Progenitor cell of endocrine pancreas (in vitro differentiated cells): ENCODE results near the gene PCSK9. TPM values are rescaled to one million over a fixed set of nuclear protein-coding genes. Genes with fewer than 3 reads are reported as not detected.

Source experiments
- DNase-seq: peaks from one replicate; pipeline ENCODE4 v3.0.0; 2021; ENCODE audit warnings: low spot score; ENCODE audit not compliant: unreplicated experiment
- H3K27ac Mint-ChIP-seq: 2 replicates; pipeline ENCODE4 v1.8.0; 2021; ENCODE audit warnings: mild to moderate bottlenecking, moderate library complexity, mixed read lengths
- H3K27me3 Mint-ChIP-seq: 2 replicates; pipeline ENCODE4 v1.8.0; 2021; ENCODE audit warnings: mixed read lengths
- H3K36me3 Mint-ChIP-seq: 2 replicates; pipeline ENCODE4 v1.8.0; 2022; ENCODE audit warnings: mixed read lengths; ENCODE audit not compliant: insufficient read depth
- H3K4me1 Mint-ChIP-seq: 2 replicates; pipeline ENCODE4 v1.8.0; 2021; ENCODE audit warnings: low read depth, mixed read lengths
- H3K4me3 Mint-ChIP-seq: 2 replicates; pipeline ENCODE4 v1.8.0; 2021; ENCODE audit warnings: low read depth, mild to moderate bottlenecking, moderate library complexity, mixed read lengths
- H3K9me3 Mint-ChIP-seq: 2 replicates; pipeline ENCODE4 v1.8.0; 2021; ENCODE audit warnings: low read depth, mixed read lengths
- CTCF ChIP-seq: fragments of 200-600 bp; sonication (generic); IDR thresholded peaks from one replicate; pipeline ENCODE4 v1.5.0; 2021; ENCODE audit warnings: antibody characterized with exemption, mild to moderate bottlenecking; ENCODE audit not compliant: unreplicated experiment
- total RNA-seq: library from RNA; stranded (reverse); gene quantifications from 2 replicates; pipeline ENCODE4 v1.2.1, GENCODE V29; 2021

The PCSK9 gene
- total RNA-seq, 1 donor from 2014 or later: 18.7 TPM

- Mint-ChIP-seq H3K9me3 (no peaks in the 10 kb centered on the region), H3K36me3 (peaks cover 6% of the 10 kb centered on the region), H3K27me3 (peaks cover 44% of the 10 kb centered on the region), H3K4me1 (peaks cover 18% of the 10 kb centered on the region), H3K4me3 (peak overlapping the region; percentile 83), H3K27ac (no peak overlapping the region)
- no peak for TF ChIP-seq CTCF
- DNase-seq: no peak
Observed at GRCh38 chr1:55041613-55042012, 2.3 kb downstream of the PCSK9 start.

GRCh38 chr1:55043011-55043410 lies 3.7 kb downstream of the PCSK9 start:
- Mint-ChIP-seq H3K27me3 (peaks cover 34% of the 10 kb centered on the region), H3K4me1 (peaks cover 16% of the 10 kb centered on the region), H3K9me3 (no peaks in the 10 kb centered on the region), H3K27ac (no peak overlapping the region), H3K36me3 (peaks cover 7% of the 10 kb centered on the region), H3K4me3 (no peak overlapping the region)
- no peak for TF ChIP-seq CTCF
- no peak for DNase-seq

- Mint-ChIP-seq H3K9me3 (no peaks in the 10 kb centered on the region), H3K36me3 (peaks cover 7% of the 10 kb centered on the region), H3K27ac (no peak overlapping the region), H3K27me3 (peaks cover 31% of the 10 kb centered on the region), H3K4me3 (no peak overlapping the region), H3K4me1 (peaks cover 15% of the 10 kb centered on the region)
- TF ChIP-seq CTCF: no peak
- DNase-seq: no peak
Observed at GRCh38 chr1:55043726-55044125, 4.4 kb downstream of the PCSK9 start.

- no peak for DNase-seq
- no peaks in the 10 kb centered on the region for H3K9me3 Mint-ChIP-seq
- TF ChIP-seq CTCF: no peak
- no peak overlapping the region for H3K4me3 Mint-ChIP-seq
- peaks cover 10% of the 10 kb centered on the region for H3K4me1 Mint-ChIP-seq
- peaks cover 25% of the 10 kb centered on the region for H3K27me3 Mint-ChIP-seq
- H3K36me3 Mint-ChIP-seq: peaks cover 7% of the 10 kb centered on the region
- H3K27ac Mint-ChIP-seq: no peak overlapping the region
Observed at GRCh38 chr1:55044617-55045397, 5.5 kb downstream of the PCSK9 start.

GRCh38 chr1:55045430-55045829 lies 6.1 kb downstream of the PCSK9 start:
- TF ChIP-seq CTCF: no peak
- H3K4me3 Mint-ChIP-seq: no peak overlapping the region
- H3K4me1 Mint-ChIP-seq: peaks cover 5% of the 10 kb centered on the region
- peaks cover 7% of the 10 kb centered on the region for H3K36me3 Mint-ChIP-seq
- no peak for DNase-seq
- H3K9me3 Mint-ChIP-seq: no peaks in the 10 kb centered on the region
- peaks cover 19% of the 10 kb centered on the region for H3K27me3 Mint-ChIP-seq
- H3K27ac Mint-ChIP-seq: no peak overlapping the region
